Parathyroid adenoma (tissue), 2 donors: ENCODE results near the gene APOB.

Experiments used
- H2AFZ ChIP-seq: fragments of 300-600 bp; sonication (generic); one replicate; pipeline ENCODE4 v1.7.0; 2017; ENCODE audit warnings: antibody characterized with exemption, mild to moderate bottlenecking
- H3K27ac ChIP-seq: fragments of 300-600 bp; sonication (generic); one replicate; pipeline ENCODE4 v1.7.0; 2017
- H3K27me3 ChIP-seq: fragments of 300-600 bp; sonication (generic); one replicate; pipeline ENCODE4 v1.7.0; 2017; ENCODE audit warnings: low read length; ENCODE audit not compliant: control insufficient read depth, insufficient read depth
- H3K36me3 ChIP-seq: fragments of 300-600 bp; sonication (generic); one replicate; pipeline ENCODE4 v1.7.0; 2017; ENCODE audit warnings: low read length; ENCODE audit not compliant: control insufficient read depth, insufficient read depth
- H3K4me1 ChIP-seq: fragments of 300-600 bp; sonication (generic); one replicate; pipeline ENCODE4 v1.7.0; 2017; ENCODE audit warnings: control low read depth
- H3K4me2 ChIP-seq: fragments of 300-600 bp; sonication (generic); one replicate; pipeline ENCODE4 v1.7.0; 2017; ENCODE audit warnings: low read length
- H3K4me3 ChIP-seq: fragments of 300-600 bp; sonication (generic); one replicate; pipeline ENCODE4 v1.7.0; 2017; ENCODE audit warnings: low read depth, low read length
- H3K79me2 ChIP-seq: fragments of 300-600 bp; sonication (generic); one replicate; pipeline ENCODE4 v1.7.0; 2017; ENCODE audit warnings: control low read depth
- H3K9ac ChIP-seq: fragments of 300-600 bp; sonication (generic); one replicate; pipeline ENCODE4 v1.7.0; 2017; ENCODE audit warnings: mild to moderate bottlenecking
- H3K9me3 ChIP-seq: fragments of 300-600 bp; sonication (generic); one replicate; pipeline ENCODE4 v1.7.0; 2017; ENCODE audit warnings: low read length; ENCODE audit not compliant: control insufficient read depth
- TF ChIP-seq, protein P1 (sequence below): fragments of 300-600 bp; sonication (generic); IDR thresholded peaks from one replicate; pipeline ENCODE4 v1.7.0; 2017; ENCODE audit warnings: antibody characterized with exemption, mild to moderate bottlenecking
- donor health status: primary hyperparathyroidism.

APOB gene

DNA sequence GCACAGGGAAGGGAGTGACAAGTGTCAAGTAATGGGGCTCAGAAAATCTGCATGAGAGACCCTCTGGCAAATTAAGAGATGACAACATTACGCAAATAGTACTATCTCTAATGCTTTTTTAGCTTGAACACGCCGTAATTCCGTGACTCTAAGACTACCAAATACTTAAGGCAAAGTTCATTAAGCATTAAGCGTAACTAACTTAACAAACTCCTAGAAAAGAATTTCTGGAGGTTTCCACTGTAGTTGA lies 1.2 kb downstream of the APOB start:
- Histone ChIP-seq H3K36me3 (no peaks in the 10 kb centered on the region), H2AFZ (no peak overlapping the region), H3K27me3 (no peaks in the 10 kb centered on the region), H3K9me3 (no peaks in the 10 kb centered on the region), H3K4me3 (no peak overlapping the region), H3K9ac (no peak overlapping the region), H3K27ac (no peak overlapping the region), H3K79me2 (no peaks in the 10 kb centered on the region), H3K4me1 (no peaks in the 10 kb centered on the region), H3K4me2 (no peak overlapping the region)
- TF ChIP-seq, protein P1, sequence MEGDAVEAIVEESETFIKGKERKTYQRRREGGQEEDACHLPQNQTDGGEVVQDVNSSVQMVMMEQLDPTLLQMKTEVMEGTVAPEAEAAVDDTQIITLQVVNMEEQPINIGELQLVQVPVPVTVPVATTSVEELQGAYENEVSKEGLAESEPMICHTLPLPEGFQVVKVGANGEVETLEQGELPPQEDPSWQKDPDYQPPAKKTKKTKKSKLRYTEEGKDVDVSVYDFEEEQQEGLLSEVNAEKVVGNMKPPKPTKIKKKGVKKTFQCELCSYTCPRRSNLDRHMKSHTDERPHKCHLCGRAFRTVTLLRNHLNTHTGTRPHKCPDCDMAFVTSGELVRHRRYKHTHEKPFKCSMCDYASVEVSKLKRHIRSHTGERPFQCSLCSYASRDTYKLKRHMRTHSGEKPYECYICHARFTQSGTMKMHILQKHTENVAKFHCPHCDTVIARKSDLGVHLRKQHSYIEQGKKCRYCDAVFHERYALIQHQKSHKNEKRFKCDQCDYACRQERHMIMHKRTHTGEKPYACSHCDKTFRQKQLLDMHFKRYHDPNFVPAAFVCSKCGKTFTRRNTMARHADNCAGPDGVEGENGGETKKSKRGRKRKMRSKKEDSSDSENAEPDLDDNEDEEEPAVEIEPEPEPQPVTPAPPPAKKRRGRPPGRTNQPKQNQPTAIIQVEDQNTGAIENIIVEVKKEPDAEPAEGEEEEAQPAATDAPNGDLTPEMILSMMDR = no peak

DNA sequence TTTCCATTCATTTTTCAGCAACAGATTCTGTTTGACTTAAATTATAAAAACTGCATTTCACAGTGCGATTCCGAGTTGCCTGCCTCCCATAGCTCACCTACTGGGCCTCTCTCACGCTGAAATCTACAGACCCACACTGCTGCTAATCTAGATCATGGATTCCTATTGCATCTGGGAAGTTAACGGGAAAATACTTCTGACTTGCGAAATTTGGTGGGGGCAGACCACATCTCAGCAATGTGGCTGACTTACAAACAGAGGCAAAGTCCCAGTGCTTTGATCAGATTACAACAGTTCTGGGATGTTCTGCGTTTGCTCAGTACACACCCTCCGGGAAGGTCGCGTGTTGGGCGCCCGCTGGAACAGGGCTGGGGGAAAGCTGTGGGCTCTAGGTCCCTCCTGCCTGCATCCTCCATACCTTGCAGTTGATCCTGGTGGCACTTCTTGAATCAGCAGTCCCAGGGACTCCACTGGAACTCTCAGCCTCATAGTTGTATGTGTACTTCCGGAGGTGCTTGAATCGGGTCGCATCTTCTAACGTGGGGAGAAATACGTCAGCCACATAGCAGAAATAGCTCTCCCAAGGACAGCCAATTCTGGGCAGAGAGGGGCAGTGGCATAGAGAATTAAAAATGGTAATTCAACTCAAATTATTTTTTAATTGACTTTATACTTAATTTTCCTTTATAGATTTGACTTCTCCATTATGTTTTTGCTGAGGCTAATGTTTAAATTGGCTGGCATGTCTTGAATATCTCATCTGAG lies 1.7 kb downstream of the APOB start:
- Histone ChIP-seq H3K9me3 (no peaks in the 10 kb centered on the region), H3K27ac (no peak overlapping the region), H3K27me3 (no peaks in the 10 kb centered on the region), H3K4me3 (no peak overlapping the region), H3K36me3 (no peaks in the 10 kb centered on the region), H3K79me2 (no peaks in the 10 kb centered on the region), H2AFZ (no peak overlapping the region), H3K4me2 (no peak overlapping the region), H3K4me1 (no peaks in the 10 kb centered on the region), H3K9ac (no peak overlapping the region)
- TF ChIP-seq, protein P1 = no peak

DNA sequence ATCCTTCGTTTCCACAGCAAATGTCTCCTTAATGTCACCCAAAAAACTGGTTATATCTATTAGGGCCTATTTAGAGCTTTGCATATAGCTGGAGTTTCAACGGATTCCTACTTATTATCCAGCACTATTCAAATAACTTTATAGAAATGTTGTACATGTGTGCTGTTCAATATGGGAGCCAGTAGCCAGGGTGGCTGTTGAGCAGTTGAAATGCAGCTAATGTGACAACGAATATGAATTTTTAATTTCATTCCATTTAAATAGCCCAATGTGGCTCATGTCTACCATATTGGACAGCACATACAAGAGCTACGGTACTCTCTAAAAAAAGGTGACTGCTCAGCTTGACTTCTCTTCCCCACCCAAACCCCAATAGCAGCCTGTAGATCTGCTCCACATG lies 2.4 kb downstream of the APOB start:
- Histone ChIP-seq H3K36me3 (no peaks in the 10 kb centered on the region), H3K4me1 (no peaks in the 10 kb centered on the region), H2AFZ (no peak overlapping the region), H3K9ac (no peak overlapping the region), H3K9me3 (no peaks in the 10 kb centered on the region), H3K79me2 (no peaks in the 10 kb centered on the region), H3K27me3 (no peaks in the 10 kb centered on the region), H3K27ac (no peak overlapping the region), H3K4me3 (no peak overlapping the region), H3K4me2 (no peak overlapping the region)
- TF ChIP-seq, protein P1 = no peak

DNA sequence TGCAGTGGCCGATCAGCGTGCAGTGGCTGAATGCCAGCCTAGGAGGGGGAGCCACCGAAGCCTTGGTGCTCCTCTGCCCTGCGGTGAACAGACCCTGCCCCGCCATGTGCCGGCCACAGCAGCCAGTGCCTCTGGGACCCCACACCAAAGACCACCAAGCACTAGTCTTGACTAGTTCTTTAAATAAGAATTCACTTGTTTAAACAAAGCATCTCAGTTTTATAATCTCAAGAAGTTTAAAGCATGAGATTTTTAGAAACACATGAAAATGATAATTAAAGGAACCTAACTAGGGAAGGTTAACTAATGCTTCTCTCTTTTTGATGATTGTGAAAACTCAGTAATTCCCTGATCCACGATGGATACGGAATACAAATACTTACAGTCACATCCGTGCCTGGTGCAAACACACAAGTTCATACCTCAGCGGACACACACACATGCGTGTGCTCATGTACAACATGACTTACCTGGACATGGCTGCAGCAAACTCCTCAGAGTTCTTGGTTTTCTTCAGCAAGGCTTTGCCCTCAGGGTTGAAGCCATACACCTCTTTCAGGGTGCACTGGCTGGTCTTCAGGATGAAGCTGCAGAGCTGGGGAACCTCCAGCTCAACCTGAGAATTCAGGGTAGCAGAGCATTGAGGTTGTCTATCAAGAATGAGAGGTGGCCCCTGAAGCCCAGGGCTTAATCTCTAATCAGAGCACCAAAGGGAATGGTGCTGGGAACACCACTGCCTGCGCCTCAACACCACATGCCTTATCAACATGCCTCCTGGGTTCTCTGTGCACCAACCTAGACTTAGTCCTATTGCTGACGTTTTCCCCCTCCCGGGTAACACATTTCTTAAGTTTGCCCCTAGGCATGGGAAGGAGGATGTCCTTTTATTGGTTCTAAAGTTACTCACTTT lies 3.1 kb downstream of the APOB start:
- Histone ChIP-seq H3K27ac (no peak overlapping the region), H2AFZ (no peak overlapping the region), H3K9ac (no peak overlapping the region), H3K4me1 (no peaks in the 10 kb centered on the region), H3K4me3 (no peak overlapping the region), H3K27me3 (no peaks in the 10 kb centered on the region), H3K36me3 (no peaks in the 10 kb centered on the region), H3K4me2 (no peak overlapping the region), H3K9me3 (no peaks in the 10 kb centered on the region), H3K79me2 (no peaks in the 10 kb centered on the region)
- TF ChIP-seq, protein P1 = no peak
